ENCODE data around the gene LBH.

LBH gene

DNA sequence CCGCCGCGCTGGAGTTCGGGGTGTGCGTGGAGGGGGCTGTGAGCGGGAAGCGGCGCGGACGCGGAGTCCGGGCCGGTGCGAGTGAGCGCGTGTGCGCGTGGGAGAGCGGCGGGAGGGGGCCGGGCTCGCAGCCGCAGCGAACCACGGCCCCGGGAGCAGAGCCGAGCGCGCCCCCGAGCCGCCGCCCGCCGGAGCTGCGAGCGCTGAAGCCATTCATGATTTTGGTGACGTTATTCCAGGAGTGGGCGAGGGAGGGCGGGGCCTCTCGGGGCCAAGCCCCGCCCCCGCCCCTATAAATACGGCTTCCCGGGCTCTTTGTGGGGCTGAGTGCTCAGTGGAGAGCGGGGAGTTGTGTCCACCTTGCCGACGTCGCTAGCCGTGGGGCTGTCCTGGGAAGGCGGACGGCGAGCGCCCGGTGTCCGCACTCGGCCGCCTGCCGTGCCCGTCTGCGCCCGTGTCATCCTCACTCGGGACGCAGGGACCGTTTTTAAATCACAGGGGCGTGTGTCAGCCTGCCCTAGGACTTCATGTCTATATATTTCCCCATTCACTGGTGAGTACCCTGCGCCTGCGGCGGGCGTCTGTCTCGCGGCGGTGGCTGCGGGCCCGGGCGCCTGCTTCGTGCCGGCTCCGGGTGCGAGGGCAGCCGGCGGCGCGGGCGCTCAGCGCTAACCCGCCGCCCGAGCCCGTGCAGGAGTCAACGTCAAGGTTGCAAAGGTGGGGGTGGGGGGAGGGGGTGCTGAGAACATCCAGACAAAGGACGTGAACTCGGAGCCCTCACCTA is at the start of gene LBH:
Gene LBH (plus strand): TSS at position 323 of the 784 bp plus-strand sequence. CDS start 205 bp downstream, at position 528.
- DNase-seq (ENCODE audit: low spot score): peak; percentile 63

DNA sequence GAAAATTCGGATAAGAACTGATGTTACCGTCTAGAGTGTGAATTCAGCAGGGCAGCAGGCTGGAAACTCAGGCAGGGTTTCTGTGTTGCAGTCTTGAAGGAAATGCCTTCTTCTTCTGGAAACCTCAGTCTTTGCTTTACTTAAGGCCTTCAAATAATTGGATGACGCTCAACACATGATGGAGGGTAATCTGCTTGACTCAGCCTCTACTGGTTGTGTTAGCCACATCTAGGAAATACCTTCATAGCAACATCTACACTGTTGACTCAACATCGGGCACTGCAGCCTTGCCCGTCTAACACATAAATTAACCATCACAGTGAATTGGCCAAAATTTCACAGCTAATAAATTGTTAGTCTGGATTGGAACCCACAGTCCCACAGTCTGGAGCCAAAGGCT is 47.3 kb upstream of the LBH start:
- no peak for DNase-seq (ENCODE audit: low spot score)

GRCh38 chr2:30185178-30185577 is 46.2 kb upstream of the LBH start:
- no peak for DNase-seq (ENCODE audit: low spot score)

- DNase-seq (ENCODE audit: low spot score): no peak
Observed at GRCh38 chr2:30188292-30188691, 43.0 kb upstream of the LBH start.

DNA sequence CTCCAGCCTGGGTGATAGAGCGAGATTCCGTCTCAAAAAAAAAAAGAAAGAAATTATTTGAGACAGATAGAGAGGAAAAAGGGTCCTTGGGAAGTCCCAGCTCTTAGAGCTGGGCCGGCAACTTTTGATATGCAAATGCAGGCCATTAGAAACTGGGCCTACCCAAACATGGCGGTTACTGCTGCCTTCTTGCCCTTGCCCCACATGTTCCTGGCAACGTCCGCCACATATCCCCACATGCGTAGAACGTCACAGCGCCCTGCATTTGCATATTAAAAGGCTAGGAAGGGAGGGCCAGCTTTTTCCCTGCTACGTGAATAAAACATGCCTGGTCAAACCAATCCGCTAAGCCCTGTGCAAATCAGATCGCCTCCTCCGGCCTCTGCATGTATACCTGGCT is 40.7 kb upstream of the LBH start:
- no peak for DNase-seq (ENCODE audit: low spot score)

DNA sequence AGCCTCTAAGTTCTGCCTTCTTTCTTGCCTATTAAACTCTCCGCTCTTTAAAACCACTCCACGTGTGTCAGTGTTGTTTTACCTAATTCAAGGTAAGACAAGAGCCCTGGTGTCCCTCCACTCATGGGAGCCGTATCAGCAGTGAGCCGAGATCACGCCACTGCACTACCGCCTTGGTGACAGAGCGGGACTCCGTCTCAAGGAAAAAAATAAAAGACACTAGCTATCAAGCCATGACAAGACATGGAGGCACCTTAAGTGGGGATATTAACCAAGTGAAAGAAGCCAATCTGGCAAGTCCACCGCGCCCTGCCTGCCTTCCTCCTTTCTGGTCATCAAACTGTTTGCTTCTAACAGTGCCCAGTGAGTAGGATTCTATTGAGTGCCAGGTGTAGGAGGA is 40.2 kb upstream of the LBH start:
- no peak for DNase-seq (ENCODE audit: low spot score)

DNA sequence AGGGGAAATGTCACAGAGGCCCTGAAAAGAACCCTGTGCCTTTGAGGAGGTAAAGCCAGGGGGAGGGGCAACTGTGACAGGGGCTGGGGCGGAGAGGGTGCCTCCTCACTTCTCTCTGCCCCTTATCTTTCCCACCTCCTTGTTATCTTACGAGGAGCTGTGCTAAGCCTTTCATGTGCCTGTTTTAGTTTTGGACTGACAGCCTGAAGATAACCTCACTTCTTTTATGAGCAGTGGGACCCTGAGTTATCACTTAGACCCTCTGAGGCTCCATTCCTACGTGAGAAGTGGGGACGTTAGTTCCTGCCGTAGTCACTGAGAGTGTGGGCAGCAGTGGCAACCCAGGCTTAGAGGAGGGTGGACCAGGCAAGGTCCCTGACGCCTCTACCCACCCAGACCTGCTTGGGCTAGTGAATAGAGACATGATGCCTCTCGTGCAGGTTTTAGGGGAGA is 39.5 kb upstream of the LBH start:
- DNase-seq (ENCODE audit: low spot score): no peak

- no peak for DNase-seq (ENCODE audit: low spot score)
Observed at GRCh38 chr2:30192314-30192713, 39.0 kb upstream of the LBH start.

DNA sequence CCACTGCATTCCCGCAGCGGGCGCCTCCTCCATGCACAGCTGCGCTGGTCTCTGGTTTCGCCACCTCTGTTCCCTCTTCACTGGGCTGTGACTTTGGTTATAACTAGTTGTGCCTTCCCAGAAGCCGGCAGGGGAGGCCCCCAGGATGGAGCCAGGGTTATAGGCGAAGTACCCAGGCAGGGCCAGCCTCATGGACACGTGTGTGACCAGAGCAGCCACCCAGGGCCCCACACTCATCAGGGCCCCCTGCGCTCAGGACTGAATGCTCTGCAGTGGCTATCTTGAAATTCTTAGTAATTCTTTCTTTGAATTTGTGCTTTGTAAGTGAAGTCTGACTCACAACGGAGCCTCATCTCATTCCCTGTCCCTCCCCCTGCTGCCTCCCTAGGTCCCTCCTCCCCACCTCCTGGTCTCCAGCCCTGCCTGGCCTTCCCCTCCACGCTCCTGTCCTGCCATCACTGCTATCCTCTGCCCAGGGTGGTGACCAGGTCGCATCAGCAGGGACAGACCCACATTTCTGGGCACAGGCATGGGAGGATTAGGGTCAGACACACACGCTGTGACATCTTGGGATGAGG is 38.1 kb upstream of the LBH start:
- no peak for DNase-seq (ENCODE audit: low spot score)

- no peak for DNase-seq (ENCODE audit: low spot score)
Observed at GRCh38 chr2:30194421-30194820, 36.9 kb upstream of the LBH start.

- no peak for DNase-seq (ENCODE audit: low spot score)
Observed at GRCh38 chr2:30195016-30195415, 36.3 kb upstream of the LBH start.

DNA sequence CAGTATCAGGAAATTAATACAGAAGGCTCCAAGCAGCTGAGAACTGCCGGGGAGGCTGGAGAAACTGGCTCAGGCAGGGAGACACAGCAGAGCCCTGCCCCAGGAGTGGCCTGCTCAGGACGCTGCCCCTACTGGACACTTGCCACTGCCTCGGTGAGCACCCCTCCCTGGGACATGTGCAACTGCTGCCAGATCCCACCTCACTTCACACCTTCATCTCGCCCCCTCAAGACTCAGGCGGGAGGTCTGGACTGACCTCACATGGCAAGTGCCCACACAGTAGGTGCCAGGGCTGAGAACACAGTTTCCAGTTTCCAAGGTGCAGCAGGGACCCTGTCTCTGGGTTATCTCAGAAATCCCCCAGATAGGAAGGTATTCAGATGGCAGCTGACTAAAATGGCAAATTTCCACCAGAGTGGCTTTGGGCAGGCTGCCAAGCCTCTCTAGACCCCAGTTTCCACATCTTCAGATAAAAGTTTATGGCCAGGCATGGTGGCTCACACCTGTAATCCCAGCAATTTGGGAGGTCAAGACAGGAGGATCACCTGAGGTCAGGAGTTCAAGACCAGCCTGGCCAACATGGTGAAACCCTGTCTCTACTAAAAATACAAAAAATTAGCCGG is 33.7 kb upstream of the LBH start:
- DNase-seq (ENCODE audit: low spot score): no peak

- no peak for DNase-seq (ENCODE audit: low spot score)
Observed at GRCh38 chr2:30201990-30202389, 29.3 kb upstream of the LBH start.

DNA sequence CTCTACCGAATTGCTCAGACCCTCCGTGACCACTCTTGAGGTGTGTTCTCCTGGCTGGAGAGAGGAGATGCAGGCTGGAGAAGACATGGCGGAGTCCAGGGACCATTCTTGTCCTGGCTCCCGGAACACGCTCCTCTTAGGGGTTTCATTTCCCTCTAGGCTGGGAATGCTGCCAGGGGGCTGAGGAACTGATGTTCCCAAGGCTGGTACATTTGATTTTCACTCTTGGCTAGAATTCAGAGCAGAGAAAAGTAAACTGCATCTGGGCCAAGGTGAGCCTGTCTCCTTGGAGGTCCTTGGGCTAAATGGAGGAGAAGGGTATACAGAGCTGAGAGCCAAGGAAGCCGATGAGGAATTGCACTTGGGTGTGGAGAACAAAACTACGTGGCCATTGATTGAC is 28.2 kb upstream of the LBH start:
- DNase-seq (ENCODE audit: low spot score): no peak

DNA sequence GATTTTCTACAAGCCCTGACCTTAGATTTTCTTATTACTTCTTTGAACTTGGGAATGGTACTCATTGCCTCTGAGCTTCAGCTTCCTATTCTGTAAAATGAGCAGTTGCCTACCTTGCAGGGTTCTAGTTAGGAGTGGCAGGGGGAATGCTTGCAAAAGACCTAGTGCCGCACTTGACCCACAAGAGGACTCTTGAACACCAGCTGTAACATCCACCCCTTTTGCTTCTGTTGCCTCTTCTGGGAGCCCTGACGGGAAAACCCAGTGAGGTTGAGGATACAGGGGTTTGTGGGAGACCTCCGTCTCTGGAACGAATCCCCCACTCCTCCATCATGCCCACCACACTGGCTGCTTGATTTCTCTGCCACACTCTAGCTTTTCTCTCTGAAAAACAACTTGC is 27.1 kb upstream of the LBH start:
- no peak for DNase-seq (ENCODE audit: low spot score)

DNA sequence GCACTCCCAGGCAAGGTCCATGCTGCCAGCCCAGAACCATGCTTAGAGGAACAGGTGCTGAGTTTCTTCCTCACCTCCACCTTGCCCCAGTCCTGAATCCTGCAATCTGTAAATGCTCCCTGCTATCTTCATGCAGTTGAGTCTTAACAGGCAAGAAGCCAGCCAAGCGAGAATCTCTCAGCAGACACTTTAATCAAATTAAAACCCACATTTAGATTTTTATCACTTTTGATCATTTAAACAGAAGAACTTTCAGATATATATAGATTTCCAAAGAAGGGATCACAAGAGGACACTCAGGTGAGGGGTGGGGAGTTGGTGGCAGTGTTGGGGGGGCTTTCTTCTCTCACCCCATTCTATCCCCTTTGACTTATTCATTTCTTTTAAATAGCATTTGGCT is 25.9 kb upstream of the LBH start:
- no peak for DNase-seq (ENCODE audit: low spot score)

DNA sequence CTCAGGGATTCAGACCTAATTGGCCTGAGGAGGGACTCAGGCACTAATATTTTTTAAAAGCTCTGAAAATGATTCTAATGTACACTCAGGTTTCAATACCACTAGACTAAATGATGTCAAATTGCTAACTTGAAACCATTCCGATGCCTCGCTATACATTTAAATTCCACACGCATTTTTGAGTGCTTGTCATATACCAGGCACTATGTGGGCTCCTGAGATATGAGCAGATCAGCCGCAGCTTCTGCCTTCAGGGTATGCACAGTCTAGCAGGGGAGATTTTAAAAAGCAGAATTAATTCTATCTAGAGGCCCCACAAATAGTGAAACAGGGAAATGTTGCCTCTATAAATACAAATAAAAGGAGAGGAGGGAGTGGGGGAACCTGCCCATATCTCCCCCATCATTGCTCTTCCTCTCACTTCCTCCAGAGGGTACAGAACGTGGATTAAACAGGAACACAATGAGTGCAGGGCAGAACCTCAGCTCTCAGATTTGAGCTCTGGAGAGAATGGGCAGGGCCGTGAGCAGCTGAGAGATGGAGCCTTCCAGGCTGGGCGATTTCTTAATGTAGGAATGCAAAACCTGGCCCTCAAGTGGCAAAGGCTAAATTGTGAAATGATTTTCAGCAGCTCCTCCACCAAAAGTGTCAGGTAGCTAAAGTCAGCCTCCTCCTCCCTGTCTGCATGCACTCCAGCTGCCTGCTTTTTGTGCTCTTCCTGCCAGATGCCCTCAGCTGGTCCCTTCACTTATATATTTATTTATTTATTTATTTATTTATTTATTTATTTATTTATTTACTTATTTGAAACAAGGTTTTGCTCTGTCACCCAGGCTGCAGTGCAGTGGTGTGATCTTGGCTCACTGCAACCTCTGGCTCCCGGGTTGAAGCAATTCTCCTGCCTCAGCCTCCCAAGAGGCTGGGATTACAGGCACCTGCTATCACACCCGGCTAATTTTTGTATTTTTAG is 24.6 kb upstream of the LBH start:
- no peak for DNase-seq (ENCODE audit: low spot score)

- peak; percentile 29 for DNase-seq (ENCODE audit: low spot score)
Observed at GRCh38 chr2:30208453-30208852, 22.9 kb upstream of the LBH start.

DNA sequence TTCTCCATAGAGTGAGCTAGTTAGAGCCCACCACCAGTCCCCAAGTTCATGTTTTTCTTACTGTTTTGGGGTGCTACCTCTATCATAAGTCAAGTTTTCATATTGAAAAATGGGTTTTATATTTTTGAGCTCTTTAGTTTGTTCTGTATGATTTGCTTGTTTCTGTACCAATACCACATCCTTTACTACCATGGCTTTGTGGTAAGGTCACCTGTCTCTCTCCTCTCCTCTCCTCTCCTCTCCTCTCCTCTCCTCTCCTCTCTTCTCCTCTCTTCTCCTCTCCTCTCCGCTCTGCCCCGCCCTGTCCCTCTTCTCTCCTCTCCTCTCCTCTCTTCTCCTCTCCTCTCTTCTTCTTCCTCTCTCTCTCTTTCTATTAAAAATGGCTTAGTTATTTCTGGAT is 22.1 kb upstream of the LBH start:
- no peak for DNase-seq (ENCODE audit: low spot score)

DNA sequence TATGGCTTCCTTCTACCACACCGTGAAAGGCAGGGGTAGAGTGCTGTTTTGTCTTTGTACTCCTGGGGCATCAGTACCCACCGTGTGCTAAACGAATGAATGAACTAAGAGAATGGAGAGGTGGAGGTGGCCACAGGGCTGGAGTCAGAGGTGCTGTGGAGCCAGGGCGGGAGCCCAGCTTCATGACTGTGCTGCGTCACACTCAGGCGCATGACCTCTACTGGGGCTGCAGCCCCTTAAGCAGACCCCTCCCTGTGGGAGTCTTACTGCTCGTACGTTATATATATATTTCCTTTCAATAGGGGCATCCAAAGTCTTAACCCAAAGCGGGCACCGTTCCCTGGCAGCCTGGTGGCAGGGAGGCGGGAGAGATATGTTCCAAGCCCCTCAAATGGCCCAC is 18.0 kb upstream of the LBH start:
- DNase-seq (ENCODE audit: low spot score): no peak

DNA sequence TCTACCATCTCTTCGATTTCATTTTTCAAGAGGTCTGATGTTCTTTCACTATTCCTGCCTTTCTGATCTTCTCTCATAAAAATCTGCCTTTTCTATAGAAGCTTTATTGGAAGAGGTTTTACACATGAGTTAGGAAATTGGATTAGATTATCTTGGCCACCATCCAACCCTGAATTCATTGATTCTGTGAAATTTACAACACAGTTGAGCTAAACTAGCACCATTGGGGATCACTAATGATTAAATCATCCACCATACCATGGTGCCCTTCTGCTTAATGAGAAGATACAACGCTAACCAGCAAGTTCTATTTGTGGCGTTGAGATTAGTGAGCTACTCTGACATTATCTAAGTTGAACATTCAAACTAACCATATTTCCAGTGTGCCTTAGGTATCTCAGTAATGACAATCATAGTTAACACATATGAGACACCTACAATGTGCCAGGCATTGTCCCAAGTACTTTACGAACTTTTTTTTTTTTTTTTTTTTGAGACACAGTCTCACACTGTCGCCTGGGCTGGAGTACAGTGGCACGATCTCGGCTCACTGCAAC is 17.3 kb upstream of the LBH start:
- no peak for DNase-seq (ENCODE audit: low spot score)

DNA sequence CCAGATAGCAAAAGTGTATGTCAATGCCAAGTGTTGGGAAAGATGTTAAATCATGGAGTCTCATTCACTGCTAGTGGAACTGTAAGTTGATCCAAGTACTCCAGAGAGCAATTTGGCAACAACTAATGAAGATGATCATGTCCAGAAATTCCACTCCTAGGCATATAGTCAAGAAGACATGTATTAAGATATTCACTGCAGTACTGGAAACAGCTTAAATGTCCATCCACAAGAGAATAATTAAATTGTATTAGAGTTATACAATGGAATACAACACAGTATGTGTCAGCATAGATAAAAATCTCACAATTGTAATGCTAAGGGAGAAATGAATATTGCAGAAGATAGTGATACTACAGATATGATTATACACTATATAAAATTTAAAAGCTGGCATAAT is 15.2 kb upstream of the LBH start:
- DNase-seq (ENCODE audit: low spot score): no peak
